ENCODE data around the gene TGFB2.
A peak's percentile ranks its signal among the peaks of the same experiment; 100 is the strongest.

Gene TGFB2

GRCh38 chr1:218439541-218440295 is 94.6 kb downstream of the TGFB2 start:
- no peaks in the 10 kb centered on the region for H3K36me3 ChIP-seq (replicated peaks)
- H3K9me3 ChIP-seq, result no peaks in the 10 kb centered on the region
- H3K27me3 ChIP-seq (ENCODE audit: low read depth), result no peaks in the 10 kb centered on the region
- in situ Hi-C loops (cut with MboI; ENCODE audit: low sequenced_read_pairs), result no loop called here
- no peak for DNase-seq (ENCODE audit: low spot score in 2 of 2)
- no peaks in the 10 kb centered on the region for H3K4me1 ChIP-seq
- H3K4me3 ChIP-seq, result no peak overlapping the region

- Histone ChIP-seq H3K4me1 (no peaks in the 10 kb centered on the region), H3K36me3 (replicated peaks) (no peaks in the 10 kb centered on the region), H3K9me3 (no peaks in the 10 kb centered on the region), H3K27me3 (ENCODE audit: low read depth) (no peaks in the 10 kb centered on the region), H3K4me3 (no peak overlapping the region)
- DNase-seq (ENCODE audit: low spot score in 2 of 2), result no peak
- in situ Hi-C loops (cut with MboI; ENCODE audit: low sequenced_read_pairs), result no loop called here
Observed at GRCh38 chr1:218443255-218443654, 98.1 kb downstream of the TGFB2 start.

- no peak for DNase-seq (ENCODE audit: low spot score in 2 of 2)
- in situ Hi-C loops (cut with MboI; ENCODE audit: low sequenced_read_pairs), result no loop called here
- Histone ChIP-seq H3K9me3 (no peaks in the 10 kb centered on the region), H3K4me1 (no peaks in the 10 kb centered on the region), H3K4me3 (no peak overlapping the region), H3K27me3 (ENCODE audit: low read depth) (no peaks in the 10 kb centered on the region), H3K36me3 (replicated peaks) (no peaks in the 10 kb centered on the region)
Observed at GRCh38 chr1:218444173-218444572, 99.0 kb downstream of the TGFB2 start.

- no peak for DNase-seq (ENCODE audit: low spot score in 2 of 2)
- no peaks in the 10 kb centered on the region for H3K9me3 ChIP-seq
- H3K4me3 ChIP-seq, result no peak overlapping the region
- in situ Hi-C loops (cut with MboI; ENCODE audit: low sequenced_read_pairs), result no loop called here
- H3K27me3 ChIP-seq (ENCODE audit: low read depth), result no peaks in the 10 kb centered on the region
- no peaks in the 10 kb centered on the region for H3K4me1 ChIP-seq
- no peaks in the 10 kb centered on the region for H3K36me3 ChIP-seq (replicated peaks)
Observed at GRCh38 chr1:218444588-218444987, 99.5 kb downstream of the TGFB2 start.

DNA sequence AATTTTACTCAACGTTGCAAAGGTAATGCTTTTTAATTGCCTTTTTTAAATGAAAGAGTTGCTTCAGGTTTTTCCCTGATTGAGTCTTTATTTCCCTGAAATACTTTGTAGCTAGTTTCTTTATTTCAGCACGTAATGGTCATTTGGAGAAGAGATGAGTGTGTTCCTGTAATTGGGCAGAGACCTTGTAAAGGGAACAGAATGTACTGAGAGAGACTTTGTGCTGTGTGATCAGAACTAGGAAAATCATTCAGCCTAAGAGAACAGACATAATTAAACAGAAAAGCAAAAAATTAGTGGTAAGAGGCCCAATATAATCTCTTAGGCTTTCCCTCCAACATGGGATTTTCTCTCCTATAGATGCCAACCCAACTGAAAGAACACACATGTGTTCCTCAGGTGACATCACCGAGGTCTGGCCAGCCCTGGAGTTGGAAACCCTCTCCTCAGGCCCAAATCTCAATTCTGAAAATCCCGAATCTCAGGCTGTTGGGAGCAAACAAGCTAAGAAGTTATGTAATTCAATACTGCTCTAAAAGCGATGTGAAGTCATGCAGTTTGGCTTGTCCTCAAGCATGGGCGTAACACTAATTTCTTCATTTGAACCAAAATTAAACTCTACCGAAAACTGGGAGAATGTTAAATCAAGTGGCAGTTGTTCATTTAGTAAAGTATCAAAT is 102.0 kb downstream of the TGFB2 start:
- H3K9me3 ChIP-seq, result no peaks in the 10 kb centered on the region
- no peak overlapping the region for H3K4me3 ChIP-seq
- H3K27me3 ChIP-seq (ENCODE audit: low read depth), result no peaks in the 10 kb centered on the region
- in situ Hi-C loops (cut with MboI; ENCODE audit: low sequenced_read_pairs), result no loop called here
- no peaks in the 10 kb centered on the region for H3K36me3 ChIP-seq (replicated peaks)
- DNase-seq (ENCODE audit: low spot score in 2 of 2), result no peak
- no peaks in the 10 kb centered on the region for H3K4me1 ChIP-seq

DNA sequence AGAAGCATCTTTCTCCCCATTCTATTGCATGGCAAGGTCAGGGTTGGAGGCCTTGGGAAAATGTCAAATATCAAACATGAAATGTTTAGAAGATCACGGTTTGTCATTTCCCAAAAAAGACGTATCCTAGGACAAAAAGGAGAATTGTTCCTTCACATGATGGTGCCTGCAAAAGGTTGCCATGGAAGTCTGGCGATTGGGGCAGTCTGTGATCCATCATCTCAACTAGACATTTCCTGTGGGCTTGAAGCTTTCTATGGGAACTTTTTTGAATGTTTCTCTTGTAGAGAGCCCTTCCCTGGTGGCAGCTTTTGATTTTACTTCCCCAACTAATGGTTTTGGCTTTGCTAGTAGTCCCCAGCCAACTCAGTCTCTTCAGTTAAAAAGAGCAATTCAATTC is 106.3 kb downstream of the TGFB2 start:
- H3K9me3 ChIP-seq, result no peaks in the 10 kb centered on the region
- no peaks in the 10 kb centered on the region for H3K27me3 ChIP-seq (ENCODE audit: low read depth)
- H3K36me3 ChIP-seq (replicated peaks), result no peaks in the 10 kb centered on the region
- in situ Hi-C loops (cut with MboI; ENCODE audit: low sequenced_read_pairs), result no loop called here
- no peak overlapping the region for H3K4me3 ChIP-seq
- no peak for DNase-seq (ENCODE audit: low spot score in 2 of 2)
- H3K4me1 ChIP-seq, result no peaks in the 10 kb centered on the region

DNA sequence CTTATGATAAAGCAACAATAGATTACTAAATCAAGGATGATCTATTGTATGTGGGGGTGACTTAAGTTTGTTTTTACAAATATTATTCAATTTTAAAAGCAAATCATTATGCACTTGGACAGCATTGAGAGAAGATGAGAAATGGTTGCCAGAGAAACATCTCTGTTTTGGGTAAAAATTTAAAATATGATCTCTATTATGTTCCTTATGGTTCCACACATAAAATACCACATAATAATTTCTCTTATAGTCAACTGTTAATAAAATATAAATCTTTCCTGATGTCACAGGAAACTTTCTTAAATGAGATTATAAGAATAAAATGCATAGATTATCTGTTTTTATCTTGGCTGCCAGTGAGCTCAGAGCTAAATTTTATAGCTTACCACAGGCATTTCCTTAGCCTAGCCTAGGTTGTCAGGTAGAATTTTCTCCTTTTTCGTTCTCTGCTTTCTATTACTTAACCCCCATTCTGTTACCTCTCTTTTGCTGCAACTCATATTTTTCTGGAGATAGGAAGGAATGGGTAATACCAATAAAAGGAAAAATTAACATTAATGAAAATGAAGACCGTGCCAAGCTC is 109.7 kb downstream of the TGFB2 start:
- Histone ChIP-seq H3K9me3 (no peaks in the 10 kb centered on the region), H3K27me3 (ENCODE audit: low read depth) (no peaks in the 10 kb centered on the region), H3K4me1 (peaks cover 7% of the 10 kb centered on the region), H3K36me3 (replicated peaks) (no peaks in the 10 kb centered on the region), H3K4me3 (no peak overlapping the region)
- in situ Hi-C loops (cut with MboI; ENCODE audit: low sequenced_read_pairs), result no loop called here
- DNase-seq (ENCODE audit: low spot score in 2 of 2), result no peak

GRCh38 chr1:218456444-218456843 is 111.3 kb downstream of the TGFB2 start:
- no peak for DNase-seq (ENCODE audit: low spot score in 2 of 2)
- Histone ChIP-seq H3K4me3 (no peak overlapping the region), H3K36me3 (replicated peaks) (no peaks in the 10 kb centered on the region), H3K9me3 (no peaks in the 10 kb centered on the region), H3K27me3 (ENCODE audit: low read depth) (no peaks in the 10 kb centered on the region), H3K4me1 (peaks cover 14% of the 10 kb centered on the region)
- in situ Hi-C loops (cut with MboI; ENCODE audit: low sequenced_read_pairs), result no loop called here

DNA sequence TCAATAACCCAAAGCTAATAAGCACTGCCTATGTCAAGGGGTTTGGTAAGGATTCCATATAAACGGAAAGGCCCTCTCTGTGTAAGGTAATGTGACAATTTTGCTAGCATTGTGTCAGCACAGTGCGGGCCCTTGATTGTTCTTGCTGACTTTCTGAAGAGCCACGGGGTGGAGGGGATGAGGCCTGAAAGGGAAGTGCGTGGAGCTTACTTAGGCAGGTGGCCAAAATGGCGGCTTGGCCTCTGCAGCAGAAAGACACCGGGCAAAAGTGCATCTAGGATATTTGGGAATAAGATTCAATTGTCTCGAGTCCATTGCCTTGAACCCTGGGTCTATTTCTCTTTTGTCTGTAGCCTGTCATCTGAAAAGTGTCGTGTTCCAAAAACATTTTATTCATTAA is 114.3 kb downstream of the TGFB2 start:
- in situ Hi-C loops (cut with MboI; ENCODE audit: low sequenced_read_pairs), result no loop called here
- H3K4me3 ChIP-seq, result no peak overlapping the region
- no peaks in the 10 kb centered on the region for H3K36me3 ChIP-seq (replicated peaks)
- H3K9me3 ChIP-seq, result no peaks in the 10 kb centered on the region
- H3K27me3 ChIP-seq (ENCODE audit: low read depth), result no peaks in the 10 kb centered on the region
- DNase-seq (ENCODE audit: low spot score in 2 of 2), result no peak
- H3K4me1 ChIP-seq, result peaks cover 20% of the 10 kb centered on the region

GRCh38 chr1:218459878-218460711 is 115.0 kb downstream of the TGFB2 start:
- in situ Hi-C loops (cut with MboI; ENCODE audit: low sequenced_read_pairs), result no loop called here
- H3K4me3 ChIP-seq, result no peak overlapping the region
- DNase-seq (ENCODE audit: low spot score in 2 of 2), result peak; percentile 47 to 51
- no peaks in the 10 kb centered on the region for H3K27me3 ChIP-seq (ENCODE audit: low read depth)
- peaks cover 20% of the 10 kb centered on the region for H3K4me1 ChIP-seq
- H3K36me3 ChIP-seq (replicated peaks), result no peaks in the 10 kb centered on the region
- H3K9me3 ChIP-seq, result no peaks in the 10 kb centered on the region

GRCh38 chr1:218461351-218461750 is 116.2 kb downstream of the TGFB2 start:
- no peak for DNase-seq (ENCODE audit: low spot score in 2 of 2)
- H3K36me3 ChIP-seq (replicated peaks), result no peaks in the 10 kb centered on the region
- H3K4me3 ChIP-seq, result no peak overlapping the region
- in situ Hi-C loops (cut with MboI; ENCODE audit: low sequenced_read_pairs), result no loop called here
- H3K27me3 ChIP-seq (ENCODE audit: low read depth), result no peaks in the 10 kb centered on the region
- no peaks in the 10 kb centered on the region for H3K9me3 ChIP-seq
- H3K4me1 ChIP-seq, result peaks cover 20% of the 10 kb centered on the region

DNA sequence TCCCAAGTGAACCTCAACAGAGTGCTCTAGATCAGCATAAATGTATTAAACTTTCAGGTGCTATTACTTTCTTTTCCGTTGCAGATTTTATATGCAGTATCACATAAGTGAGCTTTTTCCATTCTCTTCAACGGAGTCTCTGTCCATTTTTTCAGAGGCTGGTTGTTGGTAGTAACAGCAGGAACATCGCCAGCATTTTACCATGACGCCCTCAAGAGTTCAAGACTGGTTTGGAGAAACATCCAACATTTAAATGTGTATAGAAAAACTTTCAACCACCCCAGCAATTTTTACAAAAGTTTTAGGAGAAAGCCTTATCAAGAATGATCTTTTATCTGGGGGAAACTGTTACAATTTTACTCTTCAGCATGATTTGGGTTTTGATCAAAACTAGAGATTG is 117.0 kb downstream of the TGFB2 start:
- in situ Hi-C loops (cut with MboI; ENCODE audit: low sequenced_read_pairs), result no loop called here
- Histone ChIP-seq H3K4me1 (peaks cover 20% of the 10 kb centered on the region), H3K9me3 (no peaks in the 10 kb centered on the region), H3K4me3 (no peak overlapping the region), H3K36me3 (replicated peaks) (no peaks in the 10 kb centered on the region), H3K27me3 (ENCODE audit: low read depth) (no peaks in the 10 kb centered on the region)
- DNase-seq (ENCODE audit: low spot score in 2 of 2), result no peak

DNA sequence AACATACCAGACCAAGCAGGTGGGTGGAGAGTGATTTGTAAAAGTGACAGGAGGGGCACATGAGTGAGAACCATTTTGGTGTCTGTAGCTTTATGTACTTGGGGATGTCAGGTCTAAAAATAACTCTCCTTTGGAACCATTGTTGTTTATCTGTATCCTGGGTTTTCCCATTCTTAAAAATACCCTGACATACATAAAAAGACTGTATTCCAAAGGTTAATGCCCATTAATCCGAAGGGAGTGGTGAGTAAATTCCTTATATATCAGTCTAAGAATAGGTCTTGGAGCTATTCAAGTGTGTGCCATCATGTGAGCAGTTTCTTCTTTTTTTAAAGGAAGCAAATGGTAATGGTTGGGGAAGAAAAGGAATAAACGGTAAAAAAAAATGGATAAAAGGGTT is 117.5 kb downstream of the TGFB2 start:
- no peak for DNase-seq (ENCODE audit: low spot score in 2 of 2)
- H3K4me1 ChIP-seq, result peaks cover 20% of the 10 kb centered on the region
- H3K27me3 ChIP-seq (ENCODE audit: low read depth), result no peaks in the 10 kb centered on the region
- no peak overlapping the region for H3K4me3 ChIP-seq
- no peaks in the 10 kb centered on the region for H3K36me3 ChIP-seq (replicated peaks)
- in situ Hi-C loops (cut with MboI; ENCODE audit: low sequenced_read_pairs), result no loop called here
- H3K9me3 ChIP-seq, result no peaks in the 10 kb centered on the region

Measured in HAP-1 (cell line).